H9 (cell line): Measurements from ENCODE around the gene GMNN. TPM values are rescaled to one million over a fixed set of nuclear protein-coding genes. Genes with fewer than 3 reads are reported as not detected.

Experiments used
- DNase-seq: peaks from one replicate; pipeline ENCODE4 v3.0.0-alpha.2; 2017
- H2AFZ ChIP-seq: one replicate; pipeline ENCODE4 v1.6.1; 2013; ENCODE audit warnings: mild to moderate bottlenecking, low read length, control low read depth, moderate library complexity
- H2AK5ac ChIP-seq: 2 replicates; pipeline ENCODE4 v1.6.1; 2013; ENCODE audit warnings: low read length, control low read depth, mixed read lengths; ENCODE audit not compliant: insufficient read length
- H2BK120ac ChIP-seq: one replicate; pipeline ENCODE4 v1.6.1; 2013; ENCODE audit warnings: low read depth, mild to moderate bottlenecking, low read length, control low read depth, inconsistent platforms; ENCODE audit not compliant: poor library complexity, severe bottlenecking
- H2BK12ac ChIP-seq: 2 replicates; pipeline ENCODE4 v1.6.1; 2013; ENCODE audit warnings: low read length, control low read depth, mixed read lengths, low read depth; ENCODE audit not compliant: insufficient read length
- H2BK15ac ChIP-seq: 2 replicates; pipeline ENCODE4 v1.6.1; 2013; ENCODE audit warnings: low read depth, low read length, control low read depth
- H2BK20ac ChIP-seq: one replicate; pipeline ENCODE4 v1.6.1; 2013; ENCODE audit warnings: low read depth, mild to moderate bottlenecking, low read length, control low read depth, inconsistent platforms; ENCODE audit not compliant: poor library complexity, severe bottlenecking
- H2BK5ac ChIP-seq: 2 replicates; pipeline ENCODE4 v1.6.1; 2013; ENCODE audit warnings: low read length, control low read depth, mixed read lengths; ENCODE audit not compliant: insufficient read length
- H3K14ac ChIP-seq: 2 replicates; pipeline ENCODE4 v1.6.1; 2013; ENCODE audit warnings: low read length, control low read depth; ENCODE audit not compliant: insufficient read depth
- H3K18ac ChIP-seq: 2 replicates; pipeline ENCODE4 v1.6.1; 2013; ENCODE audit warnings: low read depth, mild to moderate bottlenecking, mixed read lengths, low read length, control low read depth; ENCODE audit not compliant: insufficient read length
- H3K23ac ChIP-seq: 2 replicates; pipeline ENCODE4 v1.6.1; 2013; ENCODE audit warnings: low read length, control low read depth, mixed read lengths, low read depth; ENCODE audit not compliant: insufficient read length
- H3K23me2 ChIP-seq: 2 replicates; pipeline ENCODE4 v1.6.1; 2013; ENCODE audit warnings: low read depth, mild to moderate bottlenecking, mixed read lengths, low read length, control low read depth; ENCODE audit not compliant: insufficient read length, poor library complexity, severe bottlenecking
- H3K27ac ChIP-seq: 2 replicates; pipeline ENCODE4 v1.5.1; 2013; ENCODE audit warnings: low read length, control low read depth, mixed read lengths, low read depth; ENCODE audit not compliant: insufficient read length
- H3K27me3 ChIP-seq: 2 replicates; pipeline ENCODE4 v1.6.1; 2013; ENCODE audit warnings: low read length, control low read depth, inconsistent platforms; ENCODE audit not compliant: insufficient read depth
- H3K4ac ChIP-seq: 2 replicates; pipeline ENCODE4 v1.6.1; 2013; ENCODE audit warnings: low read depth, mild to moderate bottlenecking, control low read depth, inconsistent platforms, low read length, moderate library complexity
- H3K4me1 ChIP-seq: 2 replicates; pipeline ENCODE4 v1.6.1; 2013; ENCODE audit warnings: low read length, control low read depth, inconsistent platforms; ENCODE audit not compliant: insufficient read depth
- H3K4me2 ChIP-seq: 2 replicates; pipeline ENCODE4 v1.6.1; 2013; ENCODE audit warnings: low read length, control low read depth, mixed read lengths; ENCODE audit not compliant: insufficient read length, insufficient read depth
- H3K56ac ChIP-seq: 2 replicates; pipeline ENCODE4 v1.6.1; 2013; ENCODE audit warnings: low read depth, mild to moderate bottlenecking, mixed read lengths, low read length, control low read depth; ENCODE audit not compliant: insufficient read length
- H3K79me1 ChIP-seq: 2 replicates; pipeline ENCODE4 v1.6.1; 2013; ENCODE audit warnings: low read depth, mild to moderate bottlenecking, moderate library complexity, low read length, control low read depth, inconsistent platforms; ENCODE audit not compliant: insufficient read depth, poor library complexity, severe bottlenecking
- H3K79me2 ChIP-seq: 2 replicates; pipeline ENCODE4 v1.6.1; 2013; ENCODE audit warnings: low read length, control low read depth, inconsistent platforms; ENCODE audit not compliant: insufficient read depth
- H3K9ac ChIP-seq: 2 replicates; pipeline ENCODE4 v1.6.1; 2013; ENCODE audit warnings: low read length, control low read depth, mixed read lengths; ENCODE audit not compliant: insufficient read length; ENCODE audit errors: extremely low read depth
- H3K9me3 ChIP-seq: one replicate; pipeline ENCODE4 v1.6.1; 2013; ENCODE audit warnings: low read depth, low read length, inconsistent platforms; ENCODE audit not compliant: control insufficient read depth
- H3T11ph ChIP-seq: one replicate; pipeline ENCODE4 v1.6.1; 2013; ENCODE audit warnings: mild to moderate bottlenecking, low read length, control low read depth, inconsistent platforms
- H4K20me1 ChIP-seq: one replicate; pipeline ENCODE4 v1.6.1; 2013; ENCODE audit not compliant: control insufficient read depth, insufficient read length, insufficient read depth
- H4K5ac ChIP-seq: 2 replicates; pipeline ENCODE4 v1.6.1; 2013; ENCODE audit warnings: low read depth, mild to moderate bottlenecking, mixed read lengths, low read length, control low read depth; ENCODE audit not compliant: insufficient read length
- H4K8ac ChIP-seq: replicated peaks from 2 replicates; pipeline ENCODE4 v1.6.1; 2013; ENCODE audit warnings: low read length, control low read depth, mixed read lengths, low read depth; ENCODE audit not compliant: insufficient read length
- H4K91ac ChIP-seq: 2 replicates; pipeline ENCODE4 v1.6.1; 2013; ENCODE audit warnings: low read depth, mild to moderate bottlenecking, moderate library complexity, mixed read lengths, low read length, control low read depth; ENCODE audit not compliant: insufficient read length
- H3K27ac Mint-ChIP-seq, 3 experiments: 2 replicates in 2 of 3; 3 replicates in 1 of 3; pipeline ENCODE4 v1.8.0; 2020 to 2021; ENCODE audit warnings: mixed read lengths in 3 of 3, mild to moderate bottlenecking in 1 of 3, moderate library complexity in 1 of 3
- H3K27me3 Mint-ChIP-seq: 2 replicates; pipeline ENCODE4 v1.8.0; 2021; ENCODE audit warnings: low read depth, mild to moderate bottlenecking, moderate library complexity, mixed read lengths
- H3K36me3 Mint-ChIP-seq, 3 experiments: 2 replicates in 2 of 3; 3 replicates in 1 of 3; pipeline ENCODE4 v1.8.0; 2020 to 2021; ENCODE audit warnings: low read depth in 3 of 3, mixed read lengths in 3 of 3; ENCODE audit not compliant: insufficient read depth in 1 of 3
- H3K4me1 Mint-ChIP-seq, 2 experiments: 2 replicates each; pipeline ENCODE4 v1.8.0; 2020; ENCODE audit warnings: mixed read lengths in 2 of 2
- H3K4me3 Mint-ChIP-seq, 2 experiments: 2 replicates in 1 of 2; 3 replicates in 1 of 2; pipeline ENCODE4 v1.8.0; 2020 to 2021; ENCODE audit warnings: mild to moderate bottlenecking in 2 of 2, mixed read lengths in 2 of 2, moderate library complexity in 1 of 2
- H3K9me3 Mint-ChIP-seq, 2 experiments: 2 replicates in 1 of 2; 3 replicates in 1 of 2; pipeline ENCODE4 v1.8.0; 2020; ENCODE audit warnings: mild to moderate bottlenecking in 2 of 2, mixed read lengths in 2 of 2, moderate library complexity in 1 of 2
- total RNA-seq: library from RNA; stranded (reverse); gene quantifications from 2 replicates; pipeline ENCODE4 v1.2.1, GENCODE V29; 2021
- TF ChIP-seq, protein P1 (sequence below): fragments of 200-600 bp; sonication (generic); conservative IDR thresholded peaks from 3 replicates; pipeline ENCODE4 v1.8.0; 2021; ENCODE audit warnings: antibody characterized with exemption, mild to moderate bottlenecking

GMNN gene
- total RNA-seq, 1 experiment from 2014 or later: 106 TPM

DNA sequence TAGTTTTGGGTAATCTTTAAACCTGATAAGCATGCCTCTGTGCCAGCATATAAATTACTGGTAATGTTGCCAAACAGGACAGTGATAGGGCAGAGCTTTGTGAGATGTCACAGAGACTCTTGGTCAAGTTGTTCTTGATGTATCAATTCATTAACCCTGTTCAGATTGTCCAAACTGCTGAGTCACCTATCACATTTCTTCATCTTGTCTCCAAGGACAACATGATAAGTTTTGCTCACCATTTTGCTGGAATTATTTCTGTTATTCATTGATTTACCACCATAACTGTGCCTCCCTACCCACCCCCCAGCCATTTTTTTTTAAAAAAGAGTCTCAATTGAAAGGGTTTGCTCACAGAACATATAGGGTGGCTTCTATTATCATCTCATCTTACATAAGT, 19.5 kb upstream of the GMNN start:
- Histone ChIP-seq H3K4ac (no peak overlapping the region), H3K27me3 (no peaks in the 10 kb centered on the region), H3K79me2 (no peaks in the 10 kb centered on the region), H2BK12ac (no peak overlapping the region), H3K9me3 (no peaks in the 10 kb centered on the region), H4K20me1 (no peaks in the 10 kb centered on the region), H2BK20ac (no peak overlapping the region), H3K56ac (no peak overlapping the region), H3K14ac (no peak overlapping the region), H2AFZ (no peak overlapping the region), H3K4me1 (no peaks in the 10 kb centered on the region), H2AK5ac (no peak overlapping the region), H2BK5ac (no peak overlapping the region), H4K5ac (no peak overlapping the region), H3K23ac (no peak overlapping the region), H3K27ac (no peak overlapping the region), H4K91ac (no peak overlapping the region), H3K9ac (no peak overlapping the region), H3K79me1 (no peaks in the 10 kb centered on the region), H4K8ac (no peak overlapping the region), H2BK120ac (no peak overlapping the region), H3K23me2 (no peaks in the 10 kb centered on the region), H2BK15ac (no peak overlapping the region), H3T11ph (no peak overlapping the region), H3K4me2 (no peak overlapping the region), H3K18ac (no peak overlapping the region)
- DNase-seq: no peak
- TF ChIP-seq, protein P1, sequence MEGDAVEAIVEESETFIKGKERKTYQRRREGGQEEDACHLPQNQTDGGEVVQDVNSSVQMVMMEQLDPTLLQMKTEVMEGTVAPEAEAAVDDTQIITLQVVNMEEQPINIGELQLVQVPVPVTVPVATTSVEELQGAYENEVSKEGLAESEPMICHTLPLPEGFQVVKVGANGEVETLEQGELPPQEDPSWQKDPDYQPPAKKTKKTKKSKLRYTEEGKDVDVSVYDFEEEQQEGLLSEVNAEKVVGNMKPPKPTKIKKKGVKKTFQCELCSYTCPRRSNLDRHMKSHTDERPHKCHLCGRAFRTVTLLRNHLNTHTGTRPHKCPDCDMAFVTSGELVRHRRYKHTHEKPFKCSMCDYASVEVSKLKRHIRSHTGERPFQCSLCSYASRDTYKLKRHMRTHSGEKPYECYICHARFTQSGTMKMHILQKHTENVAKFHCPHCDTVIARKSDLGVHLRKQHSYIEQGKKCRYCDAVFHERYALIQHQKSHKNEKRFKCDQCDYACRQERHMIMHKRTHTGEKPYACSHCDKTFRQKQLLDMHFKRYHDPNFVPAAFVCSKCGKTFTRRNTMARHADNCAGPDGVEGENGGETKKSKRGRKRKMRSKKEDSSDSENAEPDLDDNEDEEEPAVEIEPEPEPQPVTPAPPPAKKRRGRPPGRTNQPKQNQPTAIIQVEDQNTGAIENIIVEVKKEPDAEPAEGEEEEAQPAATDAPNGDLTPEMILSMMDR: no peak
- peaks cover 0 to 5% of the 10 kb centered on the region in 2 experiments; a peak in 3 of 4 replicates for H3K4me1 Mint-ChIP-seq
- no peak overlapping the region for H3K27ac Mint-ChIP-seq
- H3K4me3 Mint-ChIP-seq: no peak overlapping the region
- H3K27me3 Mint-ChIP-seq: peaks cover 5% of the 10 kb centered on the region; the same call in 1 of the 2 replicates
- H3K36me3 Mint-ChIP-seq: 0 out of 7 replicates have a peak, but pooled peaks cover 0 to 1% (median 0%) of the 10 kb centered on the region in 3 experiments
- H3K9me3 Mint-ChIP-seq: peaks cover 6 to 11% of the 10 kb centered on the region in 2 experiments; a peak in 4 of 5 replicates
